ENCODE results near the gene SHISAL1.
"Not testable (repeated sequence)": the region's sequence is repeated elsewhere in the genome, so short reads cannot be mapped to it uniquely, and the experiment has no call there.

Gene SHISAL1

GRCh38 chr22:44234372-44234771 is 78.4 kb downstream of the SHISAL1 start:
- not testable (repeated sequence) for DNase-seq (ENCODE audit: low spot score)

DNA sequence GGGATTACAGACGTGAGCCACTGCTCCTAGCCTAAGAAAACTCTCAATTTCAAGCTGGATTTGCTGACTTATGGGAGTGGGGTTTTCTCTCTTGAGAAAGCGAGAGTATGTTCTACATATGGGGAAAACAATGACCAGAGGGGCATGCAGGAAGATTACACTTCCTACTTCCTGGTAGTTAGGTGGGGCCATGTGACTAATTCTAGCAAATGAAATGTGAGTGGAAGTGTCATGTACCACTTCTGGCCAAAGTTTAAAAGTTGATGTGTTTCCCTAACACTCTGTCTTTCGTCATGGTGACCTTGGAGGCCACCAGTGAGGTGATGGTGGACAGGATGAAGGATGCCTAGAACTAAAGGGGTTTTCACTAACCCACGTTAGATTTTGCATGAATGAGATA is 81.5 kb downstream of the SHISAL1 start:
- DNase-seq (ENCODE audit: low spot score), result no peak

DNA sequence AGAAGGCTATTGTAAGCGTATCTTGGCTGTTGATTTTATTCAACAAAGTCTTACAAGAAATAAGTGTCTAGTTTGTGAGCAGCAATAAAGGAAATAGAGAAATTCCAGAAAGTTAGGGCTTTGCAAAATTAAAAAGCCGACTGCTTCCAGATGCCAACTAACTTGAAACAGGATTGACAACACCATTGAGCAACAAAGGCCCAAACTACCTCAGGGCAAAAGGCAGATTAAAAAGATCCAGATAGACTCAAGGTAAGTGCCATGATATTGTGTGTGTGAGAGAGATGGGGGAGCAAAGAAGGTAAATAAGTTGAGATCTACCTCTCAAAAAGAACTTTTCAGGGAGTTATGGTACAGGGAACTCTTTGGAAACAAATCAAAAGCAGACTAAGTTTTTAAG is 82.9 kb downstream of the SHISAL1 start:
- DNase-seq (ENCODE audit: low spot score), result no peak

- DNase-seq (ENCODE audit: low spot score), result no peak
Measured at GRCh38 chr22:44229331-44229730, 83.4 kb downstream of the SHISAL1 start.

GRCh38 chr22:44225812-44226211 is 86.9 kb downstream of the SHISAL1 start:
- no peak for DNase-seq (ENCODE audit: low spot score)

DNA sequence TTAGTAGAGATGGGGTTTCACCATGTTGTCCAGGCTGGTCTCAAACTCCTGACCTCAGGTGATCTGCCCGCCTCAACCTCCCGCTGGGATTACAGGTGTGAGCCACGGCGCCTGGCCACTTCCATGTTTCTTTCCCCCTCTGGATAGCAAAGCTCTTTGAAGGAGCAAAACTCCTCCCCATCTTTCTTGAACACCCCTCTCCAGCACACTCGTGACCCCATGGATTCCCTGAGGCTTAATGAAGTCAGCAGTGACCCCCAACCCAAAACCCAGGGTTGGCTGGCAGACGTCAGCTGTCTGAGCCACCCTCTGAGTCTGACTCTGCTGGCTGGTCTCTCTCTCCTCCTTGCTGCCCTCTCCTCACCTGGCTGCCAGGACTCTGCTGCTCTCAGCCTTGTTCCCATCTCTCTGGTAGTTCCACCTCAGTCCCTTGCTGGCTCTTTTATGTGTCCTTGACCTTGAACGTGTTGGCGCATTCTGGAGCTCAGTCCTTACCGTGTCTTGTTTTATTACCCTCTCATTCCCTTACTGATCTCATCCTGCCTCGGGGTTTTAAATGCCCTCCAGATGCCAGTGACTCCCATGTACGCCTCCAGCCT is 87.6 kb downstream of the SHISAL1 start:
- DNase-seq (ENCODE audit: low spot score), result no peak

DNA sequence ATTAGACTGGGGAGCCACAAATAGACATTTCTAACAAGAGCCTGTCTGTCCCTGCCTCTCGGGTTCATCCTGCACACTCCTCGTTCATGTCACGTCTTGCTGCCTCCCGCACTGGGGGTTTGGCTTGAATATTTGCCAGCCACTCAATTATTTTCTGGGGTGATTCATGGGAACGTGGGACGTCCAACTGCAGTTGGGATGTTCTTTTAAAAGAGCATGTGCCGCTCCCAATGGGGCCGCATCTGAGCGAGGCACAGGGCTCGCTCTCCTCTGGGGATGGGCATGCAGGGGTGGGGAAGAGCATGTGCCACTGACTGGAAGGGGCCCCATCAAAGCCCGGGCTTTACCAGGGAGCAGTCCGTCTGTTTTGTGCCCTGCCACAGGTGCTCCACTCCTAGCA is 88.6 kb downstream of the SHISAL1 start:
- DNase-seq (ENCODE audit: low spot score), result no peak

GRCh38 chr22:44221710-44222475 is 90.9 kb downstream of the SHISAL1 start:
- DNase-seq (ENCODE audit: low spot score), result no peak

GRCh38 chr22:44220727-44221680 is 91.7 kb downstream of the SHISAL1 start:
- DNase-seq (ENCODE audit: low spot score), result no peak

DNA sequence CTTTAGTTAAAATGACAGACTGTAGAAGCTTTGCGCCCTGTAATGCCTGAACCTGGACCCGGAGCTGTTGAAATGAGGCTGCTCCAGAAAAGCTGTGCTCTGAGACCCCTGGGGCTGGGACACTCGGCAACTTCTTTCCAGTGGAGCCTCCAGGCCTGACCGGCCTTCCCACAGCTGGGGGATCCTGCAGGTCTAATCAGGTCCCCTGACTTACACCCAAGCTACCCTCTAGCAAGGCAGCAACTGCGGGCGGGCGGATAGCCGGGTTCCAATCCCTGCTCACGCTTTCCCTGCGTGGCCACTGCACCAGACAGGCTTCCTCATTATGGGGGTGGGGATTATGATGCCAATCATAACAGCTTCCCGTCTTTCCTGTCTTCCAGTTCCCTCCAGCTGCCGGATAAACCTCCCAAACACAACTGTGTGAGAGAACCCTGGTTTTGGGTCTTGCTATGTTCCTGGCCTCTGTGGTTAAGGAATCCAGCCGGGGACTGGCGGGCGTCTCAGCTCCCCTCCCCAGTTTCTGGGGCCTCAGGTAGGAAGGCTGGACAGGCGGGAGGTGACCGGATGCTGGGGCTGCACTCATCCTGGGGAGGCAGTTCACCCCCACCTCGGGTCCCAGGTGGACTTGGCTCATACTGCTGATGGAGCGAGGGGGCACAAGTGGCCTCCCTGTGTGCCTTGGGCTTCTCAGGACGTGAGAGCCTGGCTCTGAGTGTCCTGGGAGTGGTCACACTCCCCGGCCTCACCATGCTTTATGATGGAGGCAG is 93.5 kb downstream of the SHISAL1 start:
- DNase-seq (ENCODE audit: low spot score), result no peak

GRCh38 chr22:44218071-44218470 is 94.7 kb downstream of the SHISAL1 start:
- no peak for DNase-seq (ENCODE audit: low spot score)

DNA sequence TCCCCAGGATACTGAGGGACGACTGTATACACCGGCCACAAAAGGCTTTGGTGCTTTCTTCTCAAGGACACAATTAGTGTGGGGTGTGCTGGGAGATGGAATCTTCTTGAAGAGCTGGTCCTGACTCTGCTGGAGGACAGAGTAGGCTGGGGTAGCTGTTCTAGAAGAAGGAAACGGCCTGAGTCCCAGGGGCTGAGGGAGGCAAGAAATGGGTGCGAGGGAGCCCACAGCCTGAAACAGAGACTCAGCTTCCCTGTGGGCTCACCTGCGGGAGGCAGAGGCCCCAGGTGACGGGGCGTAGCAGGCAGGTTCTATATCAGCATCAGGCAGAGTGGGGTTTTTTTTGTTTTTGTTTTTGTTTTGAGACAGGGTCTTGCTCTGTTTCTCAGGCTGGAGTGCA is 95.4 kb downstream of the SHISAL1 start:
- DNase-seq (ENCODE audit: low spot score), result no peak

DNA sequence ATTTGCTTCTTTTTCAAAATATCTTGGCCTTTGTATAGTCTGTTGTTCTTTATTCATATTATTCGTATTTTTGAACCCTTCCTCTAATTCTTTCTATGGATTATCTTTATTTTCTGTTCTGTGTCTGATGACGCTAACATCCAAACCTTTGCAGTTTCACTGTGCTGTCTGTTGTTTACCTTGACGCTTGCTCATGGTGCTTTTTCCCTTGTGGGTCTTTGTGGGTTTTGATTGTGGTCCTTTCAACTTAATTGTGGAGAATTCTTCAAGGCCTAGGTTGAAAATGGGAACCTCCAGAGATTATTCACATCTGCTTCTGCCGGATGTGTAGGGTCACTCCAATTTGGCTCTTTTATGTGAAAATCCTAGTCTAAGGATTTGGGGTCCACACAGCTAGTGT is 97.5 kb downstream of the SHISAL1 start:
- no peak for DNase-seq (ENCODE audit: low spot score)

GRCh38 chr22:44214764-44215163 is 98.0 kb downstream of the SHISAL1 start:
- DNase-seq (ENCODE audit: low spot score), result no peak

GRCh38 chr22:44214187-44214586 is 98.6 kb downstream of the SHISAL1 start:
- DNase-seq (ENCODE audit: low spot score), result no peak

GRCh38 chr22:44213489-44214043 is 99.2 kb downstream of the SHISAL1 start:
- DNase-seq (ENCODE audit: low spot score), result no peak

DNA sequence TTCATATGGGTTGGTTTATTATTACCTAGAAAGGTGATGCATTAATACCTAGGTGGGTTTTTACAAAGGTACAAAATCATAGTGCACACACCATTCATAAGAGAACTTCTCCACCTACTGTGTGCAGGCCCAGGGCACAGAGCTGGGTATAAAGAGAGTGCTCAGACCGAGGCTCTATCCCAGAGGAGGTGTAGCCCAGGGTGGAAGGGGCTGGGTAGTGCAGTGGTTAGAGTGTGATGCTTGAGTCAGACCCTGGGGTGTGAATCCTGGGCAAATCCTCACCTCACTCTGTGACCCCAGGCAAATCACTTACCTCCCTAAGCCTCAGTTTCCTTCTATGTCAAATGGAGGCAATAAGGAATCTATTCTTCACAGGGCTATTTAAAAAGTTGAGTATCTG is 99.8 kb downstream of the SHISAL1 start:
- no peak for DNase-seq (ENCODE audit: low spot score)

DNA sequence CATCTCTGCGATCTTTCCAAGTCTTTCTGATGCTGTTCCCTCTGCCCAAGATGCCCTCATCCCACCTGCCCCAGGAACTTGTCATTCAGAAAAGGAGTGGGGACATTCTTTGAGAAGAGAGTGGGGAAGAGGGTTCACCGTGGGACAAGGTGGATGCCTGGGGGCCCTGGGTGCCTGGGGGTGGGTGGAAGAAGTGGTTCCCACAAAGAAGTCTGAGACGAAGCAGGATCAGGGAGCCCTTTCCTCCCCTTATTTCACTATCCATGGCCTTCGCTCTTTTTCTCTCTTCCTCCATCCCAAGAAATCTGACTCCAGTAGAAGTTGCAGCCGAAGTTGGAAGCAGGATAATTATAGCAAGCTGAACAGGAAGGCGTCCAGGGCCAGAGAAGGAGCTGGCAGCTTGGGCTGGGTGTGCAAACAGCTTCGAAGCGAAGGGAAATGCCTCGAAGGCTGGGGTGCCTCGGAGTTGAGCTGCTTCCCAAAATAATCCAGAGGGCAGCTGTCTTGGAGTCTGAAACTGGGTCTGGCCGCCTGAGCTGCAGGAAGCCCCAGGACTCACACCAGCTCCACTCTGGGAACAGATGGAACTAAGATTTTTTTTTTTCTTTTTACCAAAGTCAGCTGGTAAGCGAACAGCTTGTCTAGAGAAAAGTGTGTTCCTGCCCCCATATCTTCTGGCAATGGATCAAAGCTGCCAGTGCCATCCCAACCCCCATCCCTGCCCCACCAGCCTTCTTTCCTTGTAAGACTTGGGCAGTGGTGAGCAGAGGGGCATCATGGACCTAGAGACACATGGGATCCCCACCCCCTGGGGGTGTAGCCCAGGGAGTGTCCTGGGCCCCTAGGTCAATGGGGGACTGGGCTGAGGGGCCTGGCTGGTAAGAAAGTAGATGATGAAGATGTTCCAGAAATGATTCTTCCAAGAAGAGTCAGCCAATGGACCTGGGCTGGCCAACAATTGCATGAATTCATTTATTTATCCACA is 100.5 kb downstream of the SHISAL1 start:
- DNase-seq (ENCODE audit: low spot score), result no peak

- DNase-seq (ENCODE audit: low spot score), result no peak
Measured at GRCh38 chr22:44211256-44211945, 101.3 kb downstream of the SHISAL1 start.

DNA sequence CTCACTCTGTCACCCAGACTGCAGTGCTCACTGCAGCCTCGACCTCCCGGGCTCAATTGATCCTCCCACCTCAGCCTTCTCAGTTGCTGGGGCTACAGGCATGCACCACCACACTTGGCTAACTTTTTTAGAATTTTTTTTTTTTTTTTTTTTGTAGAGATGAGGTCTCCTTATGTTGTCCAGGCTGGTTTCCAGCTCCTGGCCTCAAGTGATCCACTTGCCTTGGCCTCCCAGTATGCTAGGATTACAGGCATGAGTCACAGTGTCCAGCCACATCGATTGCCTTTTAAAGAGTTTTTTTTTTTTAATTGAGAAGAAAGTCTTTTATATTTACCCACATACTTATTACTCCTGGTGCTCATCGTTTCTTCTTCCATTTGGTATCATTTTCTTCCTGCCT is 102.0 kb downstream of the SHISAL1 start:
- no peak for DNase-seq (ENCODE audit: low spot score)

Data from CD4-positive, alpha-beta T cell treated with Interleukin-2 at 100 ng/mL for 4 hours (primary cell).